DND-41 (cell line): ENCODE data around the gene SLC4A11.
"Not testable (repeated sequence)": the region's sequence is repeated elsewhere in the genome, so short reads cannot be mapped to it uniquely, and the experiment has no call there.

Source experiments
- ATAC-seq: fragments of 200-7000 bp; cut with Tn5 transposase; 3 replicates; pipeline ENCODE4 v1.9.1; 2021; ENCODE audit warnings: low read depth; ENCODE audit not compliant: insufficient read depth
- DNase-seq: peaks from one replicate; pipeline ENCODE4 v3.0.0-alpha.2; 2020
- H2AFZ ChIP-seq: 2 replicates; pipeline ENCODE4 v1.6.0; 2012; ENCODE audit warnings: low read depth, low read length
- H3K27ac ChIP-seq: 2 replicates; pipeline ENCODE4 v1.5.1; 2012; ENCODE audit warnings: low read length, inconsistent platforms
- H3K27me3 ChIP-seq: fragments of 200-600 bp; sonication (generic); 2 replicates; pipeline ENCODE4 v1.6.0; 2012; ENCODE audit warnings: low read length, mild to moderate bottlenecking, inconsistent platforms; ENCODE audit not compliant: insufficient read depth, poor library complexity
- H3K36me3 ChIP-seq: 2 replicates; pipeline ENCODE4 v1.5.1; 2012; ENCODE audit warnings: low read length, inconsistent platforms; ENCODE audit not compliant: insufficient read depth
- H3K4me1 ChIP-seq: 2 replicates; pipeline ENCODE4 v1.5.1; 2012; ENCODE audit warnings: mild to moderate bottlenecking, low read length; ENCODE audit not compliant: insufficient read depth
- H3K4me2 ChIP-seq: 2 replicates; pipeline ENCODE4 v1.6.0; 2012; ENCODE audit warnings: mild to moderate bottlenecking, moderate library complexity, low read length, inconsistent platforms; ENCODE audit not compliant: insufficient read depth
- H3K4me3 ChIP-seq, 2 experiments: fragments of 200-600 bp in 1 of 2; shearing (Covaris generic) in 1 of 2; 2 replicates each; pipeline ENCODE4 v1.5.1; 2012 to 2016; ENCODE audit warnings: inconsistent platforms in 2 of 2, low read length in 2 of 2, mild to moderate bottlenecking in 2 of 2, low read depth in 1 of 2, moderate library complexity in 1 of 2
- H3K79me2 ChIP-seq: 2 replicates; pipeline ENCODE4 v1.6.0; 2012; ENCODE audit warnings: low read length, inconsistent platforms; ENCODE audit not compliant: insufficient read depth
- H3K9ac ChIP-seq: 2 replicates; pipeline ENCODE4 v1.6.0; 2012; ENCODE audit warnings: low read depth, mild to moderate bottlenecking, inconsistent platforms, low read length, moderate library complexity
- H3K9me3 ChIP-seq: 2 replicates; pipeline ENCODE4 v1.5.1; 2012; ENCODE audit warnings: low read length, moderate library complexity, mild to moderate bottlenecking, inconsistent platforms; ENCODE audit not compliant: insufficient read depth, severe bottlenecking
- H4K20me1 ChIP-seq: 2 replicates; pipeline ENCODE4 v1.6.0; 2012; ENCODE audit warnings: low read length; ENCODE audit not compliant: insufficient read depth
- CTCF ChIP-seq: IDR thresholded peaks from 2 replicates; pipeline ENCODE4 v1.5.1; 2012; ENCODE audit warnings: borderline replicate concordance, low read length, moderate library complexity, mild to moderate bottlenecking; ENCODE audit not compliant: poor library complexity, severe bottlenecking; ENCODE audit errors: extremely low read depth
- EZH2 ChIP-seq: IDR thresholded peaks from 3 replicates; pipeline ENCODE4 v1.6.1; 2012; ENCODE audit warnings: borderline replicate concordance, low read depth, mild to moderate bottlenecking, moderate library complexity, low read length, inconsistent platforms; ENCODE audit not compliant: severe bottlenecking

Gene SLC4A11

GRCh38 chr20:3183896-3184612 is 54.9 kb downstream of the SLC4A11 start:
- Histone ChIP-seq H3K36me3 (peaks cover 3% of the 10 kb centered on the region), H3K9me3 (no peaks in the 10 kb centered on the region), H3K4me2 (no peak overlapping the region), H4K20me1 (no peaks in the 10 kb centered on the region), H3K4me3 (no peak overlapping the region), H3K4me1 (no peaks in the 10 kb centered on the region), H3K79me2 (no peaks in the 10 kb centered on the region), H3K27me3 (no peaks in the 10 kb centered on the region), H2AFZ (no peak overlapping the region), H3K9ac (no peak overlapping the region), H3K27ac (no peak overlapping the region)
- ATAC-seq (no peak), DNase-seq (no peak)
- TF ChIP-seq CTCF (no peak), EZH2 (no peak)

GRCh38 chr20:3182429-3182828 is 56.6 kb downstream of the SLC4A11 start:
- not testable (repeated sequence) for H3K4me1 ChIP-seq, H4K20me1 ChIP-seq, H3K27ac ChIP-seq, H2AFZ ChIP-seq, H3K27me3 ChIP-seq, H3K4me3 ChIP-seq, H3K36me3 ChIP-seq, ATAC-seq, H3K79me2 ChIP-seq, H3K4me2 ChIP-seq, H3K9ac ChIP-seq, H3K9me3 ChIP-seq, DNase-seq

DNA sequence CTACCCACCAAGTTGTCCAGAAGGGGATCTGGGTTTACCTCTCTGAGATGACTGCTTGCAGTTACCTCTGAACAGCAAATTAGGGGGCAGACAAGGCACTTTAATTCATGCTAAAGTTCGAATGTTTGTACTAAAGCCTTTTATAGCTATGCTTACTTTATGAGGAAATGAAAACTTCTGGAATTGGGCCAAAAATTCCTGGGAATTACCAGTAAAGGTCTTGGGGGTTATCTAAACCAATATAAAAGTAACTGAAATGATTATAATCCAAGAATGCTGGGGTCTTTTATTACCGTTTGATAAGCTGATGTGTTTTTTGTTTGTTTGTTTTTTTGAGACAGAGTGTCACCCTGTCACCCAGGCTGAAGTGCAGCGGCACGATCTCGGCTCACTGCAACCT is 57.7 kb downstream of the SLC4A11 start:
- Histone ChIP-seq H2AFZ (no peak overlapping the region), H3K4me1 (no peaks in the 10 kb centered on the region), H3K9me3 (no peaks in the 10 kb centered on the region), H3K4me2 (no peak overlapping the region), H3K9ac (no peak overlapping the region), H3K4me3 (no peak overlapping the region), H3K27ac (no peak overlapping the region), H3K27me3 (no peaks in the 10 kb centered on the region), H4K20me1 (no peaks in the 10 kb centered on the region), H3K36me3 (no peaks in the 10 kb centered on the region), H3K79me2 (no peaks in the 10 kb centered on the region)
- no peak for ATAC-seq
- TF ChIP-seq CTCF (no peak), EZH2 (no peak)
- no peak for DNase-seq

GRCh38 chr20:3180319-3180718 is 58.7 kb downstream of the SLC4A11 start:
- no peak for TF ChIP-seq EZH2
- no peak for TF ChIP-seq CTCF
- Histone ChIP-seq H3K9me3 (no peaks in the 10 kb centered on the region), H3K36me3 (no peaks in the 10 kb centered on the region), H4K20me1 (no peaks in the 10 kb centered on the region), H3K27ac (no peak overlapping the region), H3K27me3 (no peaks in the 10 kb centered on the region), H3K4me3 (no peak overlapping the region), H3K9ac (no peak overlapping the region), H3K4me1 (no peaks in the 10 kb centered on the region), H3K79me2 (no peaks in the 10 kb centered on the region), H3K4me2 (no peak overlapping the region), H2AFZ (no peak overlapping the region)
- DNase-seq (no peak), ATAC-seq (no peak)
